Activated naive CD4-positive, alpha-beta T cell treated with anti-CD3 and anti-CD28 coated beads, Interleukin-2, amount 50 U/mL, for 16 hours (primary cell): ENCODE data around the gene ACOT9.
"Not testable (repeated sequence)": the region's sequence is repeated elsewhere in the genome, so short reads cannot be mapped to it uniquely, and the experiment has no call there.

Experiments
- DNase-seq: peaks from one replicate; pipeline ENCODE4 v3.0.0-alpha.2; 2020

Gene ACOT9

GRCh38 chrX:23676486-23676885 lies 66.6 kb downstream of the ACOT9 start:
- not testable (repeated sequence) for DNase-seq

GRCh38 chrX:23673108-23673507 lies 70.0 kb downstream of the ACOT9 start:
- no peak for DNase-seq

- DNase-seq, result no peak
Observed at GRCh38 chrX:23670528-23670927, 72.5 kb downstream of the ACOT9 start.

GRCh38 chrX:23668335-23668734 lies 74.7 kb downstream of the ACOT9 start:
- no peak for DNase-seq

- DNase-seq, result peak; percentile 80
Observed at GRCh38 chrX:23667239-23668177, 75.6 kb downstream of the ACOT9 start, which contains the start of gene PRDX4. TSS of gene PRDX4 (plus strand) at chrX:23667493. CDS start at chrX:23667571, 78 bp downstream.

GRCh38 chrX:23666282-23666681 lies 76.8 kb downstream of the ACOT9 start:
- no peak for DNase-seq

GRCh38 chrX:23664496-23664895 lies 78.6 kb downstream of the ACOT9 start:
- no peak for DNase-seq

- no peak for DNase-seq
Observed at GRCh38 chrX:23662853-23663252, 80.2 kb downstream of the ACOT9 start.

- DNase-seq, result no peak
Observed at GRCh38 chrX:23662187-23662586, 80.9 kb downstream of the ACOT9 start.

- DNase-seq, result no peak
Observed at GRCh38 chrX:23661671-23662070, 81.4 kb downstream of the ACOT9 start.

GRCh38 chrX:23660766-23661132 lies 82.3 kb downstream of the ACOT9 start:
- DNase-seq, result no peak

- DNase-seq, result not testable (repeated sequence)
Observed at GRCh38 chrX:23660083-23660765, 82.9 kb downstream of the ACOT9 start.

GRCh38 chrX:23659339-23659738 lies 83.7 kb downstream of the ACOT9 start:
- no peak for DNase-seq

GRCh38 chrX:23656684-23657083 lies 86.4 kb downstream of the ACOT9 start:
- DNase-seq, result no peak

- no peak for DNase-seq
Observed at GRCh38 chrX:23656091-23656490, 87.0 kb downstream of the ACOT9 start.
